A673 (cell line): ENCODE data around the gene RASA3. TPM values are rescaled to one million over a fixed set of nuclear protein-coding genes. Genes with fewer than 3 reads are reported as not detected.

Experiments
- BruUV-seq: library from RNA; stranded (reverse); fragments of 400-500 nt; replicated peaks from 2 replicates; lab custom pipeline; 2021; lab: Mats Ljungman, UMichigan
- CTCF ChIA-PET: fragments of 300-600 bp; sonication (Branson Sonifier 250); formaldehyde crosslinking; loops from one replicate; lab custom pipeline; 2022; ENCODE audit warnings: antibody characterized with exemption; lab: Charles Lee
- POLR2A ChIA-PET: fragments of 300-600 bp; sonication (Branson Sonifier 250); formaldehyde crosslinking; loops from one replicate; lab custom pipeline; 2022; ENCODE audit warnings: antibody characterized with exemption; ENCODE audit not compliant: low non-redundant PET; lab: Charles Lee
- DNase-seq: peaks from one replicate; pipeline ENCODE4 v3.0.0-alpha.2; 2015; ENCODE audit warnings: low spot score
- H3K27ac ChIP-seq: fragments of 200-600 bp; sonication (generic); 2 replicates; pipeline ENCODE4 v1.5.1; 2016; ENCODE audit warnings: mixed run types, low read depth, mild to moderate bottlenecking, mixed read lengths, antibody characterized with exemption, low read length; ENCODE audit not compliant: poor library complexity, severe bottlenecking
- H3K27me3 ChIP-seq: fragments of 200-600 bp; sonication (generic); replicated peaks from 2 replicates; pipeline ENCODE4 v1.6.1; 2017; ENCODE audit warnings: mixed run types, low read depth, mild to moderate bottlenecking, mixed read lengths, antibody characterized with exemption, low read length; ENCODE audit not compliant: insufficient read depth, poor library complexity
- H3K36me3 ChIP-seq: fragments of 200-600 bp; sonication (generic); 2 replicates; pipeline ENCODE4 v1.6.1; 2016; ENCODE audit warnings: mixed run types, mild to moderate bottlenecking, mixed read lengths, antibody characterized with exemption, low read length; ENCODE audit not compliant: insufficient read depth, poor library complexity, severe bottlenecking
- H3K4me1 ChIP-seq: fragments of 200-600 bp; sonication (generic); 2 replicates; pipeline ENCODE4 v1.6.1; 2017; ENCODE audit warnings: mixed run types, mild to moderate bottlenecking, mixed read lengths, antibody characterized with exemption, low read length; ENCODE audit not compliant: insufficient read depth, poor library complexity, severe bottlenecking
- H3K4me3 ChIP-seq: fragments of 200-600 bp; sonication (generic); 2 replicates; pipeline ENCODE4 v1.5.1; 2016; ENCODE audit warnings: low read depth, mixed run types, mild to moderate bottlenecking, mixed read lengths, low read length; ENCODE audit not compliant: poor library complexity, severe bottlenecking
- H3K9me3 ChIP-seq: fragments of 200-600 bp; sonication (generic); 2 replicates; pipeline ENCODE4 v1.6.1; 2016; ENCODE audit warnings: mixed run types, low read depth, mild to moderate bottlenecking, mixed read lengths, antibody characterized with exemption, low read length; ENCODE audit not compliant: poor library complexity, severe bottlenecking
- EZH2 ChIP-seq: fragments of 200-600 bp; sonication (generic); IDR thresholded peaks from 2 replicates; pipeline ENCODE4 v1.6.1; 2017; ENCODE audit warnings: borderline replicate concordance, low read depth, mild to moderate bottlenecking, mixed read lengths, antibody characterized with exemption, low read length; ENCODE audit not compliant: poor library complexity, severe bottlenecking
- intact Hi-C: fragments of 100-400 bp; cut with micrococcal nuclease; formaldehyde crosslinking; loops from one replicate; pipeline ENCODE4 v1.10.0; 2022; ENCODE audit not compliant: unreplicated experiment
- total RNA-seq: library from RNA; stranded (reverse); gene quantifications from 2 replicates; pipeline ENCODE4 v1.2.3, GENCODE V29; 2021
- TF ChIP-seq, protein P1 (sequence below): fragments of 300-800, 200-600 bp; sonication (generic); conservative IDR thresholded peaks from 2 replicates; pipeline ENCODE4 v1.5.1; 2017; ENCODE audit warnings: low read depth, mild to moderate bottlenecking, antibody characterized with exemption, low read length, moderate library complexity, mixed read lengths

RASA3 gene
- total RNA-seq, 1 experiment from 2014 or later: 22.1 TPM

DNA sequence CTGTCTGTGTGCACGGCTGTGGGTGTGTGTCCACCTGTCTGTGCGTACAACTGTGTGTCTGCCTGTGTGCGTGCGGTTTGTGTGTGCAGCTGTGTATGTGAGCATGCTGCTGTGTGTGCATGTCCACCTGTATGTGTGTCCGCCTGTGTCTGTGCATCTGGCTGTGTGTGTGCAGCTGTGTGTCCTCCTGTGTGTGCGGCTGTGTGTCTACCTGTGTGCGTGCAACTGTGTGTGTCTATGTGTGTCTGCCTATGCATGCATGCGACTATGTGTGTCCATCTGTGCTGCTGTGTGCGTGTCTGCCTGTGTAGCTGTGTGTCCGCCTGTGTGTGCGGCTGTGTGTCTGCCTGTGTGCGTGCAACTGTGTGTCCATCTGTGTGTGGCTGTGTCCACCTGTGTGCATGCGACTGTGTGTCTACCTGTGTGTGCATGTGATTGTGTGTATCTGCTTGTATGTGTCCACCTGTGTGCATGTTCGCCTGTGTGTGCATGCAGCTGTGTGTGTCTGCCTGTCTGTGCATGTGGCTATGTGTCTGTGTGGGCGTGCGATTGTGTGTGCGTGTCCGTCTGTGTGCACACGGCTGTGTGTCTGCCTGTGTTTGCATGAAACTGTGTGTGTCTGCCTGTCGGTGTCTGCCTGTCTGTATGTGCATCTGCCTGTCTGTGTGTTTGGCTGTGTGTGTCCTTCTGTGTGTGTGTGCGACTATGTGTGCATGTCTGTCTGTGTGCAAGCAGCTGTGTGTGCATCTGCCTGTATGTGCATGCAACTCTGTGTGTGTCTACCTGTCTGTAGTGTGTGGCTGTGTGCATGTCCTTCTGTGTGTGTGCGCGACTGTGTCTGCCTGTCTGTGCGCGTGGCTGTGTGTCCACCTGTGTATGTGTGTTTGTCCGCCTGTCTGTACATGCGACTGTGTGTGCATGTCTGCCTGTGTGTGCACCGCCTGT, 101.5 kb downstream of the RASA3 start:
- intact Hi-C loops: no loop called here
- no TSS peak for BruUV-seq
- Histone ChIP-seq H3K36me3 (no peaks in the 10 kb centered on the region), H3K4me1 (no peaks in the 10 kb centered on the region), H3K27me3 (no peaks in the 10 kb centered on the region), H3K27ac (no peak overlapping the region), H3K9me3 (no peaks in the 10 kb centered on the region), H3K4me3 (no peak overlapping the region)
- DNase-seq: no peak
- TF ChIP-seq, protein P1, sequence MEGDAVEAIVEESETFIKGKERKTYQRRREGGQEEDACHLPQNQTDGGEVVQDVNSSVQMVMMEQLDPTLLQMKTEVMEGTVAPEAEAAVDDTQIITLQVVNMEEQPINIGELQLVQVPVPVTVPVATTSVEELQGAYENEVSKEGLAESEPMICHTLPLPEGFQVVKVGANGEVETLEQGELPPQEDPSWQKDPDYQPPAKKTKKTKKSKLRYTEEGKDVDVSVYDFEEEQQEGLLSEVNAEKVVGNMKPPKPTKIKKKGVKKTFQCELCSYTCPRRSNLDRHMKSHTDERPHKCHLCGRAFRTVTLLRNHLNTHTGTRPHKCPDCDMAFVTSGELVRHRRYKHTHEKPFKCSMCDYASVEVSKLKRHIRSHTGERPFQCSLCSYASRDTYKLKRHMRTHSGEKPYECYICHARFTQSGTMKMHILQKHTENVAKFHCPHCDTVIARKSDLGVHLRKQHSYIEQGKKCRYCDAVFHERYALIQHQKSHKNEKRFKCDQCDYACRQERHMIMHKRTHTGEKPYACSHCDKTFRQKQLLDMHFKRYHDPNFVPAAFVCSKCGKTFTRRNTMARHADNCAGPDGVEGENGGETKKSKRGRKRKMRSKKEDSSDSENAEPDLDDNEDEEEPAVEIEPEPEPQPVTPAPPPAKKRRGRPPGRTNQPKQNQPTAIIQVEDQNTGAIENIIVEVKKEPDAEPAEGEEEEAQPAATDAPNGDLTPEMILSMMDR: no peak
- TF ChIP-seq EZH2: no peak
- POLR2A ChIA-PET: no interaction called here
- CTCF ChIA-PET: no interaction called here

GRCh38 chr13:114029866-114030625, 102.4 kb downstream of the RASA3 start:
- Histone ChIP-seq H3K4me1 (no peaks in the 10 kb centered on the region), H3K4me3 (no peak overlapping the region), H3K27ac (no peak overlapping the region), H3K9me3 (no peaks in the 10 kb centered on the region), H3K36me3 (no peaks in the 10 kb centered on the region), H3K27me3 (no peaks in the 10 kb centered on the region)
- CTCF ChIA-PET: no interaction called here
- DNase-seq: no peak
- TF ChIP-seq, protein P1: no peak
- no peak for TF ChIP-seq EZH2
- intact Hi-C loops: no loop called here
- no TSS peak for BruUV-seq
- POLR2A ChIA-PET: no interaction called here

GRCh38 chr13:114027826-114028225, 104.6 kb downstream of the RASA3 start:
- CTCF ChIA-PET: no interaction called here
- TF ChIP-seq EZH2: no peak
- TF ChIP-seq, protein P1: no peak
- no peak for DNase-seq
- H3K4me1 ChIP-seq: no peaks in the 10 kb centered on the region
- H3K36me3 ChIP-seq: no peaks in the 10 kb centered on the region
- intact Hi-C loops: no loop called here
- POLR2A ChIA-PET: no interaction called here
- H3K4me3 ChIP-seq: no peak overlapping the region
- H3K9me3 ChIP-seq: no peaks in the 10 kb centered on the region
- H3K27ac ChIP-seq: no peak overlapping the region
- no TSS peak for BruUV-seq
- no peaks in the 10 kb centered on the region for H3K27me3 ChIP-seq
